NCI-H345 treated with DMSO at 0.1 percent for 48 hours (cell line): ENCODE measurements around the gene SLIRP.
"Not testable (repeated sequence)": the region's sequence is repeated elsewhere in the genome, so short reads cannot be mapped to it uniquely, and the experiment has no call there.

Source experiments
- DNase-seq: peaks from one replicate; lab custom pipeline; 2025; ENCODE audit not compliant: unreplicated experiment; lab: John Stamatoyannopoulos, UW

Gene SLIRP

GRCh38 chr14:77707724-77708408 lies at the start of gene SLIRP, which contains the start of gene ALKBH1:
TSS of gene SLIRP (plus strand) at chr14:77708103. CDS start at chr14:77708112, 9 bp downstream.
TSS of gene ALKBH1 (minus strand) at chr14:77708023. CDS start at chr14:77708004, 19 bp downstream.
- DNase-seq: peak; percentile 89

DNA sequence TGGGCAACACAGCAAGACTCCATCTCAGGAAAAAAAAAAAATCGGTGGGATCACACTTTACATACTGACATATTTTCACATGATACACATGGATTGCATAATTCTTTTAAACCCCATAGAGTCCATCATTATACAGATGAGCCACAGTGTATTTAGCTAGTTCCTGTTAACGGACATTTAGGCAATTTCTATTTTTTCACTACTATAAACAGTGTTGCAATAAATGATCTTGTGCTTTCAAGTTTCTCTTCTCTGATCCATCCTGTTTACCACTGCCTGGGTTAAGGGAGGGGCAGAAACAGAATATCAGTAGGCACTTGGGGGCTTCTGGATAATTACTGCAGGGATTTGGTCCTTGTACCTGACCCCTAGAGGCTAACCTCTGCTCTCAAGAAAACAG lies 48.1 kb upstream of the SLIRP start:
- no peak for DNase-seq

DNA sequence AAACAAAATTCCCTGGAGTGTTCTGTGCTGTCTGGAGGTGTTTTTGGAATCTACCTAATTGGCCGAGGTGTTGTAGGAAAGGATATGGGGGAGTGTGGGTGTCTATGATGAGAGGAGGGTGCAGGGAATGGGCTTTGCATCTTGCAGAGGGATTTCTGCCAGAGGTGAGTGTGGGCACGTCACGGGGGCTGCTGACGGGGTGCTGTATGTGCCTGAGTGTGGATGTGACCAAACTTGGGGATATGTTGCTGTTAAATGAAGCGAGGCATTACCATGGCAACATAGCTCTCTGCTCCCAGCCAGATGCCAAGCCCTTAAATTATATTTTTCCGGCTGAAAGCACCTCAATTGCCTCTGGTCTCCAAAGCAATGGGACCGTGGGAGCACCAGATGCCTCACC lies 47.1 kb upstream of the SLIRP start:
- DNase-seq: peak; percentile 82

DNA sequence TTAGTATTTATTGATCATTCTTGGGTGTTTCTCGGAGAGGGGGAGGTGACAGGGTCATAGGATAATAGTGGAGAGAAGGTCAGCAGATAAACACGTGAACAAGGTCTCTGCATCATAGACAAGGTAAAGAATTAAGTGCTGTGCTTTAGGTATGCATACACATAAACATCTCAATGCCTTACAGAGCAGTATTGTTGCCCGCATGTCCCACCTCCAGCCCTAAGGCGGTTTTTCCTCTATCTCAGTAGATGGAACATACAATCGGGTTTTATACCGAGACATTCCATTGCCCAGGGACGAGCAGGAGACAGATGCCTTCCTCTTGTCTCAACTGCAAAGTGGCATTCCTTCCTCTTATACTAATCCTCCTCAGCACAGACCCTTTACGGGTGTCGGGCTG lies 46.3 kb upstream of the SLIRP start:
- DNase-seq: not testable (repeated sequence)

DNA sequence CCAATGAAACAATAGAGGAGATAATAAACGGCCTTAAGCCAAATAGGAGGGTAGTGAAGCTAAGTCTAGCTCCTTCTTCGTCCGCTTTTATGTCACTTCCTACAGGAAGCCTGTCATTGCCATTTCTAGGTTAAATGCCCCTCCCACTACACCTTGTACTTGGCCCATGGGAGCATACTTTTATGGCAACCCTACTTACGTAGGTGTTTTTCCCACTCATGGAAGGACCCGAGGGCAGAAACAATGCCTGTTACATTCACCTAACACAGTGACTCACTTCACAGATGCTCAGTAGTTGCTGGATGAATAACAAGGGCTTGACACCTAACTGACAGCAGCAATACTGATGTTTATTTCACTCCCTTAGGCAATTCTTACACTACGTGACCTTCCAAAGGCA lies 44.6 kb upstream of the SLIRP start:
- DNase-seq: no peak

DNA sequence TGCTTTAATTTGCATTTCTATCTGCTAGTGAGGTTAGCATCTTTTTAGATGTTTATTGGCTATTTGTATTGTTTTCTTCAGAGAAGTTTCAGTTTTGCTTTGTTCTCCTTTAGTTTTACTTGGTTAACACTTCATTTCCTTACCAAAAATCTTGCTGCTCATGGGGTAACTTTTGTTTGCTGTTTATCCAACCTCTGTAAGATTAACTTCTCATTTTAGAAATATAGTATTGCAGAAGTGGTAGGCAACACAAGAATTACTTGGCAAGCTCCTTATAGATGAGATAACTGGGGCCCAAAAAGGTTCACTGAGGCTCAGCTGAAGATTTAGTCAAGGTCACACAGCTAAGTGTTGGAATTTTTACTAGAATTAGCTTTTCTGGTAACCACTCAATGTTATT lies 40.6 kb upstream of the SLIRP start:
- DNase-seq: no peak

DNA sequence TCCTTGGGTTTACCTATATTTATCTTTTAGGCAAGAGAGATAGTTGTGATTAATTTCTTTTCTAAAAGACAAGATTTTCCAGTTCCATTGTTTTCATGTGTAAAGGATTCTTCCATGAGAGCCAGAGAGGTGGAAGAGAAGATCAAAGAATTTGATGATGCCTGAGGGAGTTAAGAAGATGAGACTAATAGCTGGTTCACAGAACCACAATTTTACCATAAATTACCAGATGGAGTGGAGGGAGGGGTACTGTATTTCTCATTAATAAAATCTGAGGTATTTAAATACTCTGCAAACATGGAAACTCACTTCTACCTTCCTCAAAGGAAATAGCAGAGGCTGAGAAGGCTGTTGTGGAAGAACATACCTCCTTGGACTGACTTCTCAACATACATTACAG lies 34.7 kb upstream of the SLIRP start:
- DNase-seq: no peak

GRCh38 chr14:77674931-77675330 lies 33.0 kb upstream of the SLIRP start:
- no peak for DNase-seq

GRCh38 chr14:77681196-77682157 lies 26.4 kb upstream of the SLIRP start:
- peak; percentile 25 for DNase-seq

- DNase-seq: no peak
Measured at GRCh38 chr14:77682158-77682553, 25.7 kb upstream of the SLIRP start.

- DNase-seq: no peak
Measured at GRCh38 chr14:77691259-77691658, 16.6 kb upstream of the SLIRP start.

DNA sequence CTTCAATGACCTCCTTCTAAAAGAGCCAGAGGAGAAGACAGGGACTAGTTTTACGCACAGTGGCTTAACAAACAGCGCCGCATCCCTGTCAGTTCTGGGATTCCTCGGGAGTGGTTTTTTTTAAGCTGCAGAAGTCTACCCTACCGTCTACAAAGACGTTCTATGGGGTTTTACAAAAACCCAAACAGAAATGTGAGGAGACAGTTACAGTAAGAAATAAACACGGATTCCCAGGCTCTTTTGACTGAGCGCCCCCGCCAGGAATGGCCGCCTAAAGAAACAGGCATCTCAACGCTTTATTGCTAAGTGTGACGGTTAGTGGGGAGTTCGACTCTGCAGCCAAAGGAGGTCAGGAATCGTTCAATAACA lies 564 bp upstream of the SLIRP start:
- DNase-seq: peak; percentile 6

DNA sequence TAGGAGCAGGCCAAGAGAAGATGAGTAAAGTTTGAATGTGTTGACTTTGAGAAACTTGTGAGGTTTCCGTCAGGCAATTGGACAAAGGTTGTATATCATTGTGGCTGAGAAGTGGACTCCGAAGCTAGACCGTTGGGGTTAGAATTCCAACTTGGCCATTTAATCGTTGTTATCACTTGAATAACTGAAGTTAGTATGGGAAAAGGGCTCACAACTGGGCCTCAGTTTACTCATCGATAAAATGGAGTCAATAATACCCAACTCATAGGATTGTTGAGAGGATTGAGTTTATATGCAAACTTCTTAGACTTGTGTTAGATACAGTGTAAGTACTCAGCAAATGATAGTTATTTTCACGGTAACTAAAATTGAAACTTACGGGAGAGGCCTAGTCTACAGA lies 846 bp downstream of the SLIRP start:
- DNase-seq: no peak

DNA sequence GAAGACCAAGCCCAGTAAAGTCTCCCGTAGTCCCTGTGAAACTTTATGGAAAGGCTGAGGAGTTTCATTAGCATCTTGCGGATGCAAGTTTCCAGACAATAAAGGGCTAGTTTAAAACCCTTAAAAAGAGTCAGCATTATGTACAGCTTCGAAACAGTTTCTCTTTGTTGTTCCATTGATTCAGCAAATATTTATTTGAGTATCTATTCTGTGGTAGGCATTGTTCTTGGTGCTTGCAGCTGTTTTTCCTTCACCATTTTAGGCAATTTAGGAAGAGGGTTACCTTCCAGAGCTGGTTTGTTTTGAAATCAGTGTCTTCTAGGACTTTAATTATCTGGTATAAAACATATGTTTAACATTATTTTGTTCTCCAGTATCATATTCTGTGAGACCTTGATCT lies 1.5 kb downstream of the SLIRP start:
- no peak for DNase-seq

DNA sequence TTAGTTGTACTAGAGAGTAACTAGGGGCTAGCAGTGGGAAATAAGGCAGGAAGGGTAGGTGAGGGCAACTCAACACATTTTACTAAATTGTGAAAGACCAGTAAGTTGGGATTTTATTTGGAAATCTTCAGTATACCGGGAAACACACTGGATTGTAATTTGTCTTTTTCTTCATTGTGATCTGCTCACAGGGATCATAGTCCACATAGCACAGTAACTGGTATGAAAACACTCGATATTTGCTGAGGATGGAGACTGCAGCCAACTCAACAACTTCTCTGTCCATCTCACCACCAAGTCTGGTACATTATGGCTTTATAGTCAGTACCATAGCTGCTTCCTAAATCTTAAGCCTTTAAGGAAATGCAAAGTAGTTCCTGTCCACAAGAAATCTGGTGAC lies 2.5 kb downstream of the SLIRP start:
- no peak for DNase-seq

DNA sequence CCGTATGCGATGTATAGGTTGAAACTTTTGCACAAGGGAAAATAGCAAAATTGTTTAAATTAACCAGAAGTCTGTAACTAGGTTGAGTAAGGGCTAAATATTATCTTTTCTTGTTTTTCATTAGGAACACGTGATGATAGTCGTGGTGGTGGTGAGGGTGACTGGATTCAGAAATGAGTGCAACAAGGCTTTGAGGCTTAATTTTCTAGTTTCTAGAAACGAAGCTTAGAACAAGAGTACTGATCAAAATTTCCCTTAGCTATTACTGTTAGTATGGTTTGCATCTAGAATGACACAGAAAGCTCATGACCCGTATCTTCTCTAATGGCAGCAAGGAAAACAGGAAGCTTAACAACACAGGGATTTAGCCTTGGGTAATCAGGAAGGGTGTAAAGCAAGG lies 7.0 kb downstream of the SLIRP start:
- no peak for DNase-seq

GRCh38 chr14:77717608-77718305 lies 9.9 kb downstream of the SLIRP start:
- no peak for DNase-seq

DNA sequence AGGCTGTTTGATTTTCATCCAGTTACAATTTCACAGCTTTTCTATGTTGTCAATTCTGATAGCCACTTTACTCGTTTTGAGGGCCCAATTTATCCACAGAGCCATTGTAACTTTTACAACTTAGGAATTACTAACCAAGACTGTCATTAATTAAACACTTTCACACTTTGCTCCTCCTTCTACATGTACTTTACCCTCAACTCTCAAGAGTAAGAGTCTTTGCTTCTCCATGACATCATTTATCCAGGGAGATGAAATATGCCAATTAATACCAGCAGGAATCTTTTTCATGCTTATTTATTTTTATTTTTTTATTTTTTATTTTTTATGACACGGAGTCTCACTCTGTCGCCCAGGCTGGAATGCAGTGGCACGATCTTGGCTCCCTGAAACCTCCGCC lies 13.5 kb downstream of the SLIRP start:
- no peak for DNase-seq

DNA sequence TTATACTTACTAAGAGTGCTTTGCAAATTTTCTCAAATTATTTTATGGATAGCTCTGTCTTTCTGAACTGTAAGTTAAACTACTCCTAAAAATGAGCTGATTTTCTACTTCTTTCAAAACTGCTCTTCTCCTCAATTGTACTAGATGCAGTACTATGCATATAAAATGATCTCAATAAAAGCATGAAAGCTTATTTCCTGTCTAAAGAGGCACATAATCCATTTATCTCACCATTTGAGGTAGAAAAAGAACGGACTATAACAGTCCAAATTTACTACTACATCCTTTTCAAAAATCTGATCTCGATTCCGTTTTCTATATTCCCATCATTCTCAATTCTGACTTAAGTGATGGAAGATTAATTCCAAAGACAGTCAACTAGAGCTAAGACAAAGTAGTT lies 14.4 kb downstream of the SLIRP start:
- DNase-seq: no peak

GRCh38 chr14:77730976-77731497 lies 23.1 kb downstream of the SLIRP start:
- DNase-seq: no peak

DNA sequence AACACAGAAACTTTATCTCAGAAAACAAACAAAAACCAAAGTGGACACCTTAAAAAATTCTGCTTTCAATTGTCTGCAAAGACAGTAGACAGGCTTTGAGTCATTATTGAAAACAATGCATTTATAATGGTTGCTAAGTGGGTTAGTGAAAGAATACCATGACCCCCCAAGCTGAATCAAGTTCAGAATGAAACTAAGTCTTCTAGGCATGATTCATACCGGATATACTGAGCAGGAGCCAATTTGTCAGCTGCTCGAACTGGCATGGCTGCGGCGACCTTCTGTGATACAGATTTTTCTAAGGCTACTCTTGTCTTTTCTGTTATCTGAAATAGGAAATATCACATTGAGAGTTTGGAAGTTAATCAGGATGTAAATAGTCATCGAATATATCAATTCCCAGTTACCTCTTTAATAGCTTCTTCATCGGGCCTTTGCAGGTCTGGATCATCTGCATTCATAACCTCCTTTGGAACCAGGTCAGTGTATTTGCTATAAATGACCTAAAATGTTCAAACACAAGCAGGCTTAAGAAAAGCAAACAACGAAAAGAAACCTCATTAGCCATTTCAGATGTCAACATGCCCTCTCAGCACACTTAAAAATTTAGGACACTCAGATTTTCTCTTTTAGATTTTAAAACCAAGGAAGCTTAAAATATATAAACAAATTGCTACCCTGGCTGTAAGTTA lies 30.8 kb downstream of the SLIRP start:
- no peak for DNase-seq
